ENCODE results near the gene LRRC63.

Gene LRRC63

GRCh38 chr13:46313024-46313423, 101.3 kb downstream of the LRRC63 start:
- TF ChIP-seq CTCF (IDR thresholded peaks at IDR 0.05; ENCODE audit: low read depth, low read length, missing control alignments): no peak
- no peak for DNase-seq (ENCODE audit: low read depth)
- H3K4me3 ChIP-seq (ENCODE audit: low read depth, low read length): no peak overlapping the region
- in situ Hi-C loops (cut with HindIII; ENCODE audit: low sequenced_read_pairs): no loop called here

- in situ Hi-C loops (cut with HindIII; ENCODE audit: low sequenced_read_pairs): no loop called here
- DNase-seq (ENCODE audit: low read depth): no peak
- TF ChIP-seq CTCF (IDR thresholded peaks at IDR 0.05; ENCODE audit: low read depth, low read length, missing control alignments): no peak
- no peak overlapping the region for H3K4me3 ChIP-seq (ENCODE audit: low read depth, low read length)
These were observed 101.9 kb downstream of the LRRC63 start for GRCh38 chr13:46313432-46314257.

- DNase-seq (ENCODE audit: low read depth): no peak
- no peak for TF ChIP-seq CTCF (IDR thresholded peaks at IDR 0.05; ENCODE audit: low read depth, low read length, missing control alignments)
- in situ Hi-C loops (cut with HindIII; ENCODE audit: low sequenced_read_pairs): no loop called here
- no peak overlapping the region for H3K4me3 ChIP-seq (ENCODE audit: low read depth, low read length)
These were observed 102.9 kb downstream of the LRRC63 start for GRCh38 chr13:46314587-46314986.

DNA sequence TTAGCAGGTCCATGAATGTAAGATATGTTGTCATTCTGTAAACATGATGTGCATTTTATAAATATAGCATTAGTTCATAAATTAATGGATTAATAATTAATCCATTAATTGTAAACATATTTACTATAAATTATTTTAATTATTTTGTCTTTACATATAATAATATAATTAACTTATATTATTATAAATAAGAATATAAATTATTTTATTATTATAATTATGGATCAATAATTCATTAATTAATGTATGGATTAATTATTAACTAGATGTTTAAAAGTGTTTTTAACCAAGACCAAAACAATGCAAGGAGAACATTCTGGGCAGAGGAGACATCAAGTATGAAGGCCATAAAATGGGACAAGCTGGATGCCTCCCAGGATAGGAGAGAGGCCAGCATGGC, 103.3 kb downstream of the LRRC63 start:
- DNase-seq (ENCODE audit: low read depth): no peak
- H3K4me3 ChIP-seq (ENCODE audit: low read depth, low read length): no peak overlapping the region
- no peak for TF ChIP-seq CTCF (IDR thresholded peaks at IDR 0.05; ENCODE audit: low read depth, low read length, missing control alignments)
- in situ Hi-C loops (cut with HindIII; ENCODE audit: low sequenced_read_pairs): no loop called here

DNA sequence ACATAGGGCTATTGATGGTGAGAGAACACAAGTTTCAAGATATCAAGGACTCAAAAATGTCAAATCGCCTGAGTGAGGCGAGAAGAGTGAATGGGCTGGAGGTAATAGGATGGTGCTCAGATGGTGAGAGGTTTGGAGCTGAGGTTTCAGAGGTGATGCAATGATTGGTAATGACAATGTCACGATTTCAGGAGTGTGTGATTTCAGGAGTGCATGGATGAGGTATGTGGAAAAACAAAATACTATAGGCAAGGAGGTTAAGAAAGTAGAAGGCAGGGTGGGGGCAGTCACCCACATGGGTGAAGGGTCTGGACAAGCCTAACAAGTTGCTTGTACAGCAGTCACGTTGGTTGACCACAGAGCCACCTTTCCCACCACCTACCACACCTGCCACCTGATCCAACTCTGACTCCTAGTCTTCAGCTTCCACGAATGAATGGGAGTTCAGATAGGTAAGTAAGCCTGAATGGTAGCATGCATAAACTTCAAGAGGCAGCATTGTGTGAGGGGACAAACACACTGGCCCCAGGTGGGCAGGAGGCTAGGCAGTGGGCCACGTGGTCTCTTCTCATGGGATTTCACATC, 103.9 kb downstream of the LRRC63 start:
- TF ChIP-seq CTCF (IDR thresholded peaks at IDR 0.05; ENCODE audit: low read depth, low read length, missing control alignments): no peak
- H3K4me3 ChIP-seq (ENCODE audit: low read depth, low read length): no peak overlapping the region
- in situ Hi-C loops (cut with HindIII; ENCODE audit: low sequenced_read_pairs): no loop called here
- no peak for DNase-seq (ENCODE audit: low read depth)

GRCh38 chr13:46317120-46317519, 105.4 kb downstream of the LRRC63 start:
- TF ChIP-seq CTCF (IDR thresholded peaks at IDR 0.05; ENCODE audit: low read depth, low read length, missing control alignments): peak; percentile 13
- no peak for DNase-seq (ENCODE audit: low read depth)
- in situ Hi-C loops (cut with HindIII; ENCODE audit: low sequenced_read_pairs): no loop called here
- no peak overlapping the region for H3K4me3 ChIP-seq (ENCODE audit: low read depth, low read length)
